Activated CD4-positive, alpha-beta T cell treated with anti-CD3 and anti-CD28 coated beads for 36 hours (primary cell): Measurements from ENCODE around the gene PTPRE. TPM values are rescaled to one million over a fixed set of nuclear protein-coding genes. Genes with fewer than 3 reads are reported as not detected.

ENCODE experiments used
- ATAC-seq: fragments of 200-7000 bp; cut with Tn5 transposase; one replicate; pipeline ENCODE4 v1.10.0; 2021; ENCODE audit warnings: mild to moderate bottlenecking, moderate library complexity
- CTCF ChIA-PET: fragments of 350-600 bp; sonication (Branson Sonifier 250); formaldehyde crosslinking; loops from one replicate; lab custom pipeline; 2021; ENCODE audit warnings: antibody characterized with exemption; lab: Charles Lee
- POLR2A ChIA-PET: fragments of 350-600 bp; sonication (Branson Sonifier 250); formaldehyde crosslinking; loops from one replicate; lab custom pipeline; 2021; ENCODE audit warnings: antibody characterized with exemption, inconsistent platforms; lab: Charles Lee
- DNase-seq: peaks from one replicate; pipeline ENCODE4 v3.0.0-alpha.2; 2020
- H3K27ac Mint-ChIP-seq: one replicate; pipeline ENCODE4 v1.8.0; 2021; ENCODE audit warnings: mixed read lengths
- H3K27me3 Mint-ChIP-seq: one replicate; pipeline ENCODE4 v1.8.0; 2021; ENCODE audit warnings: mixed read lengths
- H3K36me3 Mint-ChIP-seq: one replicate; pipeline ENCODE4 v1.8.0; 2021; ENCODE audit warnings: low read depth, mixed read lengths
- H3K4me1 Mint-ChIP-seq: one replicate; pipeline ENCODE4 v1.8.0; 2021; ENCODE audit warnings: mixed read lengths
- H3K4me3 Mint-ChIP-seq: one replicate; pipeline ENCODE4 v1.8.0; 2021; ENCODE audit warnings: mild to moderate bottlenecking, moderate library complexity, mixed read lengths
- H3K9me3 Mint-ChIP-seq: one replicate; pipeline ENCODE4 v1.8.0; 2021; ENCODE audit warnings: low read depth, mixed read lengths
- intact Hi-C, 2 experiments: fragments of 100-400 bp; cut with DNase I in 1 of 2; cut with micrococcal nuclease in 1 of 2; formaldehyde crosslinking; loops; one replicate each; pipeline versions ENCODE4 v1.14.2 to v1.15.1; 2022 to 2024; cut with DNase I, micrococcal nuclease
- total RNA-seq, 2 experiments: library from RNA; stranded (reverse); gene quantifications; one replicate each; pipeline ENCODE4 v1.2.3, GENCODE V29; 2021

The PTPRE gene
- total RNA-seq, 2 experiments from 2014 or later, result 23.0 to 31.6 TPM

- Mint-ChIP-seq H3K36me3 (peaks cover 44% of the 10 kb centered on the region), H3K9me3 (no peaks in the 10 kb centered on the region), H3K4me3 (no peak overlapping the region), H3K27me3 (no peaks in the 10 kb centered on the region), H3K4me1 (peaks cover 46% of the 10 kb centered on the region), H3K27ac (no peak overlapping the region)
- DNase-seq, result no peak
- CTCF ChIA-PET, result interaction anchor here (1.7 to 2.5 kb wide), 2 partner anchors 9 to 12 kb away, joined by 4 to 10 read pairs; no protein-coding TSS in a partner anchor
- POLR2A ChIA-PET, result no interaction called here
- ATAC-seq, result no peak
- intact Hi-C loops, result loop anchor here in 1 of 2 experiments (10.0 kb wide), 1 partner anchor 345 kb away; no protein-coding TSS in a partner anchor
Observed at GRCh38 chr10:128059982-128060293, 153.0 kb downstream of the PTPRE start.

GRCh38 chr10:128060341-128061250 is 153.7 kb downstream of the PTPRE start:
- H3K9me3 Mint-ChIP-seq, result no peaks in the 10 kb centered on the region
- CTCF ChIA-PET, result interaction anchor here (1.7 to 5.7 kb wide), 4 partner anchors 8 to 13 kb away, joined by 4 to 47 read pairs (median 28); no protein-coding TSS in a partner anchor
- POLR2A ChIA-PET, result no interaction called here
- no peak for ATAC-seq
- H3K27ac Mint-ChIP-seq, result no peak overlapping the region
- no peak for DNase-seq
- intact Hi-C loops, result loop anchor here in 1 of 2 experiments (10.0 kb wide), 1 partner anchor 346 kb away; no protein-coding TSS in a partner anchor
- H3K4me1 Mint-ChIP-seq, result peaks cover 52% of the 10 kb centered on the region
- peaks cover 46% of the 10 kb centered on the region for H3K36me3 Mint-ChIP-seq
- no peak overlapping the region for H3K4me3 Mint-ChIP-seq
- no peaks in the 10 kb centered on the region for H3K27me3 Mint-ChIP-seq

- POLR2A ChIA-PET, result interaction anchor here (0.6 to 4.0 kb wide), 5 partner anchors 11 to 78 kb away, joined by 3 to 60 read pairs (median 6); no protein-coding TSS in a partner anchor
Observed at GRCh38 chr10:128061306-128062300, 154.7 kb downstream of the PTPRE start.

GRCh38 chr10:128062331-128062880 is 155.5 kb downstream of the PTPRE start:
- peaks cover 3% of the 10 kb centered on the region for H3K9me3 Mint-ChIP-seq
- H3K27me3 Mint-ChIP-seq, result no peaks in the 10 kb centered on the region
- DNase-seq (no peak), ATAC-seq (no peak)
- ChIA-PET POLR2A (interaction anchor here (0.6 to 4.0 kb wide), 5 partner anchors 12 to 79 kb away, joined by 3 to 60 read pairs (median 6); no protein-coding TSS in a partner anchor), CTCF (interaction anchor here (1.1 to 5.7 kb wide), 6 partner anchors 10 to 66 kb away, joined by 4 to 47 read pairs (median 24); no protein-coding TSS in a partner anchor)
- peaks cover 70% of the 10 kb centered on the region for H3K4me1 Mint-ChIP-seq
- H3K4me3 Mint-ChIP-seq, result peak overlapping the region; percentile 59
- H3K36me3 Mint-ChIP-seq, result peaks cover 53% of the 10 kb centered on the region
- H3K27ac Mint-ChIP-seq, result peak overlapping the region; percentile 90
- intact Hi-C loops, result loop anchor here in 1 of 2 experiments (10.0 kb wide), 1 partner anchor 348 kb away; no protein-coding TSS in a partner anchor

More at GRCh38 chr10:128061306-128062300, 154.7 kb downstream of the PTPRE start:
- Mint-ChIP-seq H3K4me1 (peaks cover 62% of the 10 kb centered on the region), H3K36me3 (peaks cover 45% of the 10 kb centered on the region), H3K27me3 (no peaks in the 10 kb centered on the region), H3K4me3 (peak overlapping the region; percentile 59), H3K9me3 (no peaks in the 10 kb centered on the region), H3K27ac (peak overlapping the region; percentile 90)
- CTCF ChIA-PET, result interaction anchor here (1.7 to 5.7 kb wide), 5 partner anchors 7 to 26 kb away, joined by 4 to 47 read pairs (median 42); no protein-coding TSS in a partner anchor
- DNase-seq (no peak), ATAC-seq (no peak)
- intact Hi-C loops, result loop anchor here in 1 of 2 experiments (10.0 kb wide), 1 partner anchor 347 kb away; no protein-coding TSS in a partner anchor

GRCh38 chr10:128062881-128063563 is 156.1 kb downstream of the PTPRE start:
- DNase-seq (peak; percentile 64), ATAC-seq (peak; percentile 4)
- Mint-ChIP-seq H3K9me3 (peaks cover 3% of the 10 kb centered on the region), H3K4me3 (peak overlapping the region; percentile 59), H3K27me3 (no peaks in the 10 kb centered on the region), H3K27ac (peak overlapping the region; percentile 90), H3K36me3 (peaks cover 57% of the 10 kb centered on the region), H3K4me1 (peaks cover 72% of the 10 kb centered on the region)
- ChIA-PET POLR2A (interaction anchor here (1.6 to 4.0 kb wide), 3 partner anchors 12 to 72 kb away, joined by 5 to 60 read pairs (median 8); no protein-coding TSS in a partner anchor), CTCF (interaction anchor here (0.7 to 5.7 kb wide), 11 partner anchors 9 to 71 kb away, joined by 3 to 47 read pairs (median 5); no protein-coding TSS in a partner anchor)
- intact Hi-C loops, result loop anchor here in 1 of 2 experiments (10.0 kb wide), 1 partner anchor 348 kb away; no protein-coding TSS in a partner anchor

GRCh38 chr10:128063736-128064107 is 156.8 kb downstream of the PTPRE start:
- ATAC-seq, result peak; percentile 5
- DNase-seq, result peak; percentile 66

GRCh38 chr10:128064108-128064969 is 157.4 kb downstream of the PTPRE start:
- Mint-ChIP-seq H3K4me1 (peaks cover 69% of the 10 kb centered on the region), H3K27me3 (no peaks in the 10 kb centered on the region), H3K27ac (peak overlapping the region; percentile 90), H3K36me3 (peaks cover 64% of the 10 kb centered on the region), H3K4me3 (peak overlapping the region; percentile 59), H3K9me3 (peaks cover 3% of the 10 kb centered on the region)
- POLR2A ChIA-PET, result interaction anchor here (0.6 to 4.0 kb wide), 3 partner anchors 14 to 73 kb away, joined by 3 to 60 read pairs (median 7); no protein-coding TSS in a partner anchor
- DNase-seq, result peak; percentile 88
- ATAC-seq, result peak; percentile 82
- intact Hi-C loops, result loop anchor here (1.0 to 10.0 kb wide), 5 partner anchors 16 to 350 kb away; partner anchors contain the start of gene MKI67 (in 1 of the 2)
- CTCF ChIA-PET, result interaction anchor here (0.7 to 5.7 kb wide), 12 partner anchors 12 to 160 kb away, joined by 3 to 47 read pairs (median 5); no protein-coding TSS in a partner anchor

More at GRCh38 chr10:128063736-128064107, 156.8 kb downstream of the PTPRE start:
- H3K4me3 Mint-ChIP-seq, result peak overlapping the region; percentile 59
- H3K36me3 Mint-ChIP-seq, result peaks cover 62% of the 10 kb centered on the region
- CTCF ChIA-PET, result interaction anchor here (0.7 to 5.7 kb wide), 13 partner anchors 11 to 159 kb away, joined by 3 to 47 read pairs (median 4); no protein-coding TSS in a partner anchor
- H3K27ac Mint-ChIP-seq, result peak overlapping the region; percentile 90
- intact Hi-C loops, result loop anchor here (1.0 to 10.0 kb wide), 5 partner anchors 15 to 349 kb away; partner anchors contain the start of gene MKI67 (in 1 of the 2)
- H3K9me3 Mint-ChIP-seq, result peaks cover 3% of the 10 kb centered on the region
- peaks cover 67% of the 10 kb centered on the region for H3K4me1 Mint-ChIP-seq
- POLR2A ChIA-PET, result interaction anchor here (0.6 to 4.0 kb wide), 4 partner anchors 13 to 72 kb away, joined by 3 to 60 read pairs (median 8); no protein-coding TSS in a partner anchor
- no peaks in the 10 kb centered on the region for H3K27me3 Mint-ChIP-seq

GRCh38 chr10:128064970-128065580 is 158.2 kb downstream of the PTPRE start:
- no peaks in the 10 kb centered on the region for H3K27me3 Mint-ChIP-seq
- H3K4me3 Mint-ChIP-seq, result peak overlapping the region; percentile 59
- peaks cover 67% of the 10 kb centered on the region for H3K36me3 Mint-ChIP-seq
- H3K27ac Mint-ChIP-seq, result peak overlapping the region; percentile 90
- peaks cover 3% of the 10 kb centered on the region for H3K9me3 Mint-ChIP-seq
- DNase-seq (no peak), ATAC-seq (no peak)
- ChIA-PET POLR2A (interaction anchor here (1.3 to 4.0 kb wide), 2 partner anchors 17 to 74 kb away, joined by 7 to 60 read pairs; no protein-coding TSS in a partner anchor), CTCF (interaction anchor here (1.1 to 5.7 kb wide), 6 partner anchors 13 to 159 kb away, joined by 5 to 47 read pairs (median 24); no protein-coding TSS in a partner anchor)
- H3K4me1 Mint-ChIP-seq, result peaks cover 66% of the 10 kb centered on the region
- intact Hi-C loops, result loop anchor here (1.0 to 10.0 kb wide), 5 partner anchors 17 to 350 kb away; partner anchors contain the start of gene MKI67 (in 1 of the 2)
